Spinal cord (tissue), 10 donors: ENCODE results near the gene CMIP. TPM values are rescaled to one million over a fixed set of nuclear protein-coding genes. Genes with fewer than 3 reads are reported as not detected.

Experiments
- DNase-seq, 6 donors: peaks; one replicate each; pipeline versions ENCODE4 v3.0.0 to v3.0.0-alpha.2; 2013 to 2015; ENCODE audit warnings: low spot score in 6 of 6, low read depth in 4 of 6
- H3K27ac ChIP-seq: one replicate; pipeline ENCODE4 v1.5.1; 2013; ENCODE audit warnings: low read depth, low read length, control low read depth
- H3K27me3 ChIP-seq: one replicate; pipeline ENCODE4 v1.6.1; 2013; ENCODE audit warnings: low read length; ENCODE audit not compliant: control insufficient read depth, insufficient read depth
- H3K36me3 ChIP-seq: one replicate; pipeline ENCODE4 v1.6.1; 2013; ENCODE audit warnings: low read length; ENCODE audit not compliant: control insufficient read depth, insufficient read depth
- H3K4me1 ChIP-seq: one replicate; pipeline ENCODE4 v1.6.1; 2013; ENCODE audit warnings: low read length; ENCODE audit not compliant: control insufficient read depth, insufficient read depth
- H3K4me3 ChIP-seq: one replicate; pipeline ENCODE4 v1.5.1; 2013; ENCODE audit warnings: low read depth, low read length, control low read depth
- H3K9me3 ChIP-seq: one replicate; pipeline ENCODE4 v1.6.1; 2013; ENCODE audit warnings: low read length; ENCODE audit not compliant: control insufficient read depth, insufficient read depth
- WGBS: methylation state at CpG from one replicate; pipeline ENCODE4 v1.1.5; 2013; ENCODE audit warnings: missing lambda C conversion rate; ENCODE audit not compliant: insufficient coverage; 5-methylcytosine and 5-hydroxymethylcytosine counted together
- polyA plus RNA-seq, 2 donors: library from polyadenylated mRNA; unstranded; fragments of 120-200 nt; gene quantifications; one replicate each; pipeline ENCODE4 v1.2.1, GENCODE V29; 2013; ENCODE audit not compliant: insufficient read length in 2 of 2
- total RNA-seq, 2 donors: library from RNA; depleted of rRNA in 1 of 2; stranded (reverse); fragments of 120-200 nt in 1 of 2; fragments of >200 nt in 1 of 2; gene quantifications; one replicate each; pipeline versions ENCODE4 v1.2.3 to v1.2.4, GENCODE V29; 2013 to 2014
- donor health status: healthy.

CMIP gene
- total and polyA plus RNA-seq, 4 donors, result 20.6 to 151 (median 100) TPM

DNA sequence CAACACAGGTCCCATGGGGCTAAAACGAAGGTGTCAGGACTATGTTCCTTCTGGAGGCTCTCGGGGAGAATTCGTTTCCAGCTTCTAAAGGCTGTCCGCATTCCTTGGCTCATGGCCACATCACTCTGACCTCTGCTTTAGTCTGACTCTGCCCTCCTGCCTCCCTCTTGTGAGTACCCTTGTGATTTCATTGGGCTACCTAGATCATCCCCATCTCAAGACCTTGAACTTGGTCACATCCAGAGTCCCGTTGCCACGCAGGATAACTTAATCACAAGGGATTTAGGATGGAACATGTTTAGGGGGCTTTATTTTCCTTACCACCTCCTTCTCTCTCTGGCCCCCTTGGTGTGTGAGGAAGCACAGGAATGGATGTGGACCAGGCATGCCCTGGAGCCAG lies 173.6 kb downstream of the CMIP start:
- Histone ChIP-seq H3K36me3 (peaks cover 57% of the 10 kb centered on the region), H3K4me3 (no peak overlapping the region), H3K27me3 (no peaks in the 10 kb centered on the region), H3K9me3 (no peaks in the 10 kb centered on the region), H3K27ac (no peak overlapping the region), H3K4me1 (peaks cover 51% of the 10 kb centered on the region)
- WGBS, result 42% methylated on average over 2 of the region's 6 CpGs
- DNase-seq, result no peak

GRCh38 chr16:81618661-81619060 lies 174.1 kb downstream of the CMIP start:
- H3K27ac ChIP-seq, result no peak overlapping the region
- 12% methylated on average over 11 of the region's 11 CpGs for WGBS
- peak in 2 of 6 donors; percentile 67 to 85 for DNase-seq
- no peaks in the 10 kb centered on the region for H3K27me3 ChIP-seq
- H3K36me3 ChIP-seq, result peaks cover 57% of the 10 kb centered on the region
- peaks cover 49% of the 10 kb centered on the region for H3K4me1 ChIP-seq
- H3K9me3 ChIP-seq, result no peaks in the 10 kb centered on the region
- H3K4me3 ChIP-seq, result no peak overlapping the region

DNA sequence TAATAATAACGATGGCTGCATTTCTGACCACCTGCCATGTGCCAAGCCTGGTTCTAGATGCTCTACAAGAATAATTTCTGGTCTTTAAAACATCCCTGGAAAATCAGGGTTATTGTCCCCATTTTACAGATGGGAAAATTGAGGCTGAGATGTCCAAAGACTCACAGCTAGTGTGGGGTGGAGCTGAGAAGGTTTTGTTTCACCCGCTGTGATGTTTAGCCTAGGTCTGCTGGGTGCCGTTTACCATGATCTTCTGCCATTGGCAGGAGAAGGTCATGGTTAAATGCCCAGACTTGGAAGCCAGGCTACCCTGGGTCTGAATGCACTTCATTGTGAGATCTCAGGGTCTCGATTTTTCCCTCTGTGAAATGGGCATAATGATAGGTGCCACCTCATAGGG lies 175.4 kb downstream of the CMIP start:
- DNase-seq, result no peak
- H3K4me1 ChIP-seq, result peaks cover 43% of the 10 kb centered on the region
- H3K27ac ChIP-seq, result no peak overlapping the region
- no peaks in the 10 kb centered on the region for H3K9me3 ChIP-seq
- 93% methylated on average over 3 of the region's 4 CpGs for WGBS
- no peak overlapping the region for H3K4me3 ChIP-seq
- H3K27me3 ChIP-seq, result no peaks in the 10 kb centered on the region
- H3K36me3 ChIP-seq, result peaks cover 49% of the 10 kb centered on the region

GRCh38 chr16:81620796-81621195 lies 176.2 kb downstream of the CMIP start:
- 71% methylated on average over 9 of the region's 9 CpGs for WGBS
- Histone ChIP-seq H3K4me1 (peaks cover 49% of the 10 kb centered on the region), H3K4me3 (no peak overlapping the region), H3K9me3 (no peaks in the 10 kb centered on the region), H3K27ac (no peak overlapping the region), H3K27me3 (no peaks in the 10 kb centered on the region), H3K36me3 (peaks cover 48% of the 10 kb centered on the region)
- DNase-seq, result no peak

- H3K36me3 ChIP-seq, result peaks cover 48% of the 10 kb centered on the region
- WGBS, result 81% methylated on average over 7 of the region's 8 CpGs
- H3K27ac ChIP-seq, result no peak overlapping the region
- no peaks in the 10 kb centered on the region for H3K27me3 ChIP-seq
- H3K4me1 ChIP-seq, result peaks cover 46% of the 10 kb centered on the region
- no peaks in the 10 kb centered on the region for H3K9me3 ChIP-seq
- no peak for DNase-seq
- H3K4me3 ChIP-seq, result no peak overlapping the region
These were observed 176.9 kb downstream of the CMIP start for GRCh38 chr16:81621496-81621895.

- no peak overlapping the region for H3K27ac ChIP-seq
- WGBS, result 70% methylated on average over 5 of the region's 5 CpGs
- no peaks in the 10 kb centered on the region for H3K9me3 ChIP-seq
- peak in 3 of 6 donors; percentile 29 to 80 (median 77) for DNase-seq
- peaks cover 47% of the 10 kb centered on the region for H3K36me3 ChIP-seq
- H3K4me1 ChIP-seq, result peaks cover 28% of the 10 kb centered on the region
- no peak overlapping the region for H3K4me3 ChIP-seq
- no peaks in the 10 kb centered on the region for H3K27me3 ChIP-seq
These were observed 178.9 kb downstream of the CMIP start for GRCh38 chr16:81623365-81624102.

DNA sequence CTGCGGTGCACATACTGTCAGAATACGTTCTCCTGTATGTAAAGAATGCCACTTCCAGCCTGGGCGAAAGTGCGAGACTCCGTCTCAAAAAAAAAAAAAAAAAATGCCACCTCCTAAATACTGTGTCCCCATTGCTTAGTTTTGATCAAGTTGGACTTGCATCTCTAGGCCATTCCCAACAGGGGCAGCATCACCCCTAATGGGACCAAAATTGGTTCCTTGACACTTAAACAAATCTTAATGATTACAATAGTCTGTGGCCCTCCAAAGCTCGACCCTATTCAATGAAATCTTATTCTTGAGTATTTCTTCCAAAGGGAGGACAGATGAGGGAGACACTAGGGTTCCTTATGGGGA lies 179.8 kb downstream of the CMIP start:
- no peaks in the 10 kb centered on the region for H3K9me3 ChIP-seq
- peaks cover 23% of the 10 kb centered on the region for H3K4me1 ChIP-seq
- no peak for DNase-seq
- WGBS, result 86% methylated on average over 5 of the region's 6 CpGs
- no peak overlapping the region for H3K27ac ChIP-seq
- H3K36me3 ChIP-seq, result peaks cover 43% of the 10 kb centered on the region
- H3K4me3 ChIP-seq, result no peak overlapping the region
- no peaks in the 10 kb centered on the region for H3K27me3 ChIP-seq

DNA sequence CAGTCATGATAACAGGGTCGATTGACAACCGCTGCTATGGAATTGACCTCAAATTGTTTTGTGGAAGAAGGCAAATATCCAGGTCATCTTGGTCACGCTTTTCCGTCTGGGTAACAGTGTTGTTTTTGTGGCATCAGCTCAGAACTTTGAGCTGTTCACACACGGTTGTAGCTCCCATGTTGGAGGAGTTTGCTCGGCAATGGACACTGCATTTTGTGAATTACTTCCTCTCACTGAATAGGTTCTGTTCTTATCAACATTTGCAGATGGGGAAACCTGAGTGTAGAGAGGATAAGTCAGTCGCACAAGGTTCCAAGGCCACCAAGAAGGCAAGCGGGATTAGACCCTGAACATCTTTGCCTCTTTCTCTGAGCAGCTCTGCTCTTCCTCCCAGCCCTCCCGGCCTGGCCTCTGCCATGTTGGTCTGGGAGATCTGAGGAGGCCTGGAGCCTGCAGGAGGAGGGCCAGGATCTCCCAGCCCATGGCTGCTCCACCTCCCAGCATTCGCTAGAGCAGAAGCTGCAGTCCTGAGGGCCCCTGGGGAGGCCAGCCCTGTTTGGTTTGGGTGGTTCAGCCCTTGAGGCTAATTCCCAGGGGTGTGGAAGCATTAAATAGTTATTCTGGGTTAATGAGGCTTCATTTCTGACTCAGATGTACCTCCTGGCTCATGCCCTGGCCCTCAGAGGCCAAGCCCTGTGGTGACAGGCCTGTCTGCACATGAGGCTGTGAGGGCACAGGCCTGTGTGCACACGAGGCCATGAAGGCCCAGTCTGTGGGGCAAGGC lies 180.3 kb downstream of the CMIP start:
- H3K4me1 ChIP-seq, result peaks cover 25% of the 10 kb centered on the region
- peaks cover 41% of the 10 kb centered on the region for H3K36me3 ChIP-seq
- no peak overlapping the region for H3K27ac ChIP-seq
- no peaks in the 10 kb centered on the region for H3K27me3 ChIP-seq
- no peak overlapping the region for H3K4me3 ChIP-seq
- H3K9me3 ChIP-seq, result no peaks in the 10 kb centered on the region
- WGBS, result 91% methylated on average over 9 of the region's 11 CpGs
- no peak for DNase-seq

- peak in 3 of 6 donors; percentile 23 to 77 (median 56) for DNase-seq
- WGBS, result 62% methylated on average over 9 of the region's 9 CpGs
- Histone ChIP-seq H3K4me1 (peaks cover 30% of the 10 kb centered on the region), H3K4me3 (no peak overlapping the region), H3K27me3 (no peaks in the 10 kb centered on the region), H3K27ac (no peak overlapping the region), H3K36me3 (peaks cover 42% of the 10 kb centered on the region), H3K9me3 (no peaks in the 10 kb centered on the region)
These were observed 181.0 kb downstream of the CMIP start for GRCh38 chr16:81625544-81626153.
